Astrocyte (in vitro differentiated cells and primary cell): ENCODE data around the gene NUP58. TPM values are rescaled to one million over a fixed set of nuclear protein-coding genes. Genes with fewer than 3 reads are reported as not detected.
A peak's percentile ranks its signal among the peaks of the same experiment; 100 is the strongest.

Source experiments
- DNase-seq: peaks from one replicate; pipeline ENCODE4 v3.0.0-alpha.2; 2010; ENCODE audit warnings: low read depth
- FAIRE-seq: peaks from 2 replicates; lab custom pipeline; 2011; peaks lifted over from hg19 to GRCh38; lab: Jason Lieb, UNC
- H2AFZ ChIP-seq: 2 replicates; pipeline ENCODE4 v1.6.0; 2012; ENCODE audit warnings: low read depth, low read length, inconsistent platforms
- H3K27ac ChIP-seq: 2 replicates; pipeline ENCODE4 v1.5.1; 2011; ENCODE audit warnings: low read depth, low read length, inconsistent platforms
- H3K27me3 ChIP-seq: 2 replicates; pipeline ENCODE4 v1.6.0; 2011; ENCODE audit warnings: low read length, inconsistent platforms; ENCODE audit not compliant: insufficient read depth
- H3K36me3 ChIP-seq: 2 replicates; pipeline ENCODE4 v1.5.1; 2011; ENCODE audit warnings: low read length, inconsistent platforms; ENCODE audit not compliant: insufficient read depth
- H3K4me1 ChIP-seq: 2 replicates; pipeline ENCODE4 v1.5.1; 2011; ENCODE audit warnings: low read length, inconsistent platforms; ENCODE audit not compliant: insufficient read depth
- H3K4me2 ChIP-seq: 2 replicates; pipeline ENCODE4 v1.6.0; 2012; ENCODE audit warnings: low read length, inconsistent platforms
- H3K4me3 ChIP-seq: 2 replicates; pipeline ENCODE4 v1.5.1; 2011; ENCODE audit warnings: low read depth, mild to moderate bottlenecking, low read length, inconsistent platforms; ENCODE audit not compliant: insufficient read depth
- H3K79me2 ChIP-seq: 2 replicates; pipeline ENCODE4 v1.6.0; 2012; ENCODE audit warnings: mild to moderate bottlenecking, low read length, inconsistent platforms; ENCODE audit not compliant: insufficient read depth
- H3K9ac ChIP-seq: 2 replicates; pipeline ENCODE4 v1.6.0; 2012; ENCODE audit warnings: mild to moderate bottlenecking, low read length, inconsistent platforms
- H3K9me3 ChIP-seq: 2 replicates; pipeline ENCODE4 v1.5.1; 2012; ENCODE audit warnings: low read depth, mild to moderate bottlenecking, low read length, inconsistent platforms; ENCODE audit not compliant: insufficient read depth
- H4K20me1 ChIP-seq: 2 replicates; pipeline ENCODE4 v1.6.0; 2012; ENCODE audit warnings: low read length, inconsistent platforms; ENCODE audit not compliant: insufficient read depth
- H3K27ac Mint-ChIP-seq: one replicate; pipeline ENCODE4 v1.8.0; 2021; ENCODE audit warnings: mild to moderate bottlenecking, mixed read lengths; ENCODE audit not compliant: unreplicated experiment
- H3K27me3 Mint-ChIP-seq: one replicate; pipeline ENCODE4 v1.8.0; 2021; ENCODE audit warnings: low read depth, mixed read lengths; ENCODE audit not compliant: unreplicated experiment
- H3K36me3 Mint-ChIP-seq: one replicate; pipeline ENCODE4 v1.8.0; 2021; ENCODE audit warnings: low read depth, mixed read lengths; ENCODE audit not compliant: unreplicated experiment
- H3K4me1 Mint-ChIP-seq: one replicate; pipeline ENCODE4 v1.8.0; 2021; ENCODE audit warnings: low read depth, mixed read lengths; ENCODE audit not compliant: unreplicated experiment
- H3K4me3 Mint-ChIP-seq: one replicate; pipeline ENCODE4 v1.8.0; 2021; ENCODE audit warnings: mild to moderate bottlenecking, moderate library complexity, mixed read lengths; ENCODE audit not compliant: unreplicated experiment
- H3K9me3 Mint-ChIP-seq: one replicate; pipeline ENCODE4 v1.8.0; 2021; ENCODE audit warnings: mild to moderate bottlenecking, mixed read lengths; ENCODE audit not compliant: unreplicated experiment
- CTCF ChIP-seq: IDR thresholded peaks from 2 replicates; pipeline ENCODE4 v1.5.1; 2011; ENCODE audit warnings: low read depth, mild to moderate bottlenecking, inconsistent platforms, low read length, moderate library complexity; ENCODE audit not compliant: insufficient read depth
- EZH2 ChIP-seq: IDR thresholded peaks from 2 replicates; pipeline ENCODE4 v1.6.1; 2012; ENCODE audit warnings: mild to moderate bottlenecking, low read length, inconsistent platforms; ENCODE audit not compliant: insufficient read depth
- total RNA-seq: library from RNA; stranded (reverse); gene quantifications from 2 replicates; pipeline ENCODE4 v1.2.1, GENCODE V29; 2021

The NUP58 gene
- total RNA-seq, 1 donor from 2014 or later, result 53.2 TPM

- Mint-ChIP-seq H3K4me3 (no peak overlapping the region), H3K27ac (no peak overlapping the region), H3K27me3 (no peaks in the 10 kb centered on the region), H3K36me3 (no peaks in the 10 kb centered on the region), H3K9me3 (no peaks in the 10 kb centered on the region), H3K4me1 (no peaks in the 10 kb centered on the region)
- TF ChIP-seq CTCF, result no peak
- TF ChIP-seq EZH2, result no peak
- H3K4me3 ChIP-seq, result no peak overlapping the region
- no peak overlapping the region for H3K4me2 ChIP-seq
- no peaks in the 10 kb centered on the region for H3K79me2 ChIP-seq
- no peak overlapping the region for H3K27ac ChIP-seq
- no peak overlapping the region for H2AFZ ChIP-seq
- H3K9me3 ChIP-seq, result no peaks in the 10 kb centered on the region
- H3K9ac ChIP-seq, result no peak overlapping the region
- no peak for FAIRE-seq
- H4K20me1 ChIP-seq, result no peaks in the 10 kb centered on the region
- H3K27me3 ChIP-seq, result peaks cover 17% of the 10 kb centered on the region
- no peaks in the 10 kb centered on the region for H3K4me1 ChIP-seq
- H3K36me3 ChIP-seq, result no peaks in the 10 kb centered on the region
- DNase-seq, result peak; percentile 25
These were observed 6.2 kb upstream of the NUP58 start for GRCh38 chr13:25295228-25295627.

- peaks cover 17% of the 10 kb centered on the region for H3K27me3 ChIP-seq
- H3K27ac ChIP-seq, result no peak overlapping the region
- Mint-ChIP-seq H3K9me3 (no peaks in the 10 kb centered on the region), H3K4me3 (no peak overlapping the region), H3K4me1 (no peaks in the 10 kb centered on the region), H3K36me3 (no peaks in the 10 kb centered on the region), H3K27me3 (no peaks in the 10 kb centered on the region), H3K27ac (no peak overlapping the region)
- no peaks in the 10 kb centered on the region for H3K36me3 ChIP-seq
- H3K4me3 ChIP-seq, result no peak overlapping the region
- H2AFZ ChIP-seq, result no peak overlapping the region
- no peak overlapping the region for H3K9ac ChIP-seq
- TF ChIP-seq CTCF, result no peak
- H3K4me1 ChIP-seq, result peaks cover under 1% of the 10 kb centered on the region
- no peaks in the 10 kb centered on the region for H3K79me2 ChIP-seq
- H3K9me3 ChIP-seq, result no peaks in the 10 kb centered on the region
- FAIRE-seq, result no peak
- DNase-seq, result no peak
- no peaks in the 10 kb centered on the region for H4K20me1 ChIP-seq
- H3K4me2 ChIP-seq, result no peak overlapping the region
These were observed 5.7 kb upstream of the NUP58 start for GRCh38 chr13:25295701-25296100.

GRCh38 chr13:25300861-25301346 is 521 bp upstream of the NUP58 start:
- Mint-ChIP-seq H3K27me3 (no peaks in the 10 kb centered on the region), H3K4me1 (peaks cover 9% of the 10 kb centered on the region), H3K4me3 (peak overlapping the region; percentile 98), H3K9me3 (no peaks in the 10 kb centered on the region), H3K27ac (peak overlapping the region; percentile 94), H3K36me3 (peaks cover 2% of the 10 kb centered on the region)
- peak overlapping the region; percentile 87 for H3K4me2 ChIP-seq
- peaks cover 29% of the 10 kb centered on the region for H4K20me1 ChIP-seq
- no peak for DNase-seq
- H3K9ac ChIP-seq, result peak overlapping the region; percentile 96
- FAIRE-seq, result no peak
- no peak for TF ChIP-seq CTCF
- TF ChIP-seq EZH2, result no peak
- H3K36me3 ChIP-seq, result peaks cover 3% of the 10 kb centered on the region
- peak overlapping the region; percentile 96 for H3K27ac ChIP-seq
- H3K4me1 ChIP-seq, result peaks cover 10% of the 10 kb centered on the region
- H3K27me3 ChIP-seq, result peaks cover 9% of the 10 kb centered on the region
- H3K9me3 ChIP-seq, result no peaks in the 10 kb centered on the region
- peak overlapping the region; percentile 96 for H2AFZ ChIP-seq
- H3K4me3 ChIP-seq, result peak overlapping the region; percentile 86
- H3K79me2 ChIP-seq, result peaks cover 44% of the 10 kb centered on the region
